GM19023 (cell line): ENCODE measurements around the gene TRIM47.
A peak's percentile ranks its signal among the peaks of the same experiment; 100 is the strongest.

Experiments used
- ATAC-seq: cut with Tn5 transposase; IDR thresholded peaks from one replicate; pipeline ENCODE4 v1.9.1; 2021; ENCODE audit warnings: mild to moderate bottlenecking, moderate library complexity; ENCODE audit not compliant: unreplicated experiment

Gene TRIM47

DNA sequence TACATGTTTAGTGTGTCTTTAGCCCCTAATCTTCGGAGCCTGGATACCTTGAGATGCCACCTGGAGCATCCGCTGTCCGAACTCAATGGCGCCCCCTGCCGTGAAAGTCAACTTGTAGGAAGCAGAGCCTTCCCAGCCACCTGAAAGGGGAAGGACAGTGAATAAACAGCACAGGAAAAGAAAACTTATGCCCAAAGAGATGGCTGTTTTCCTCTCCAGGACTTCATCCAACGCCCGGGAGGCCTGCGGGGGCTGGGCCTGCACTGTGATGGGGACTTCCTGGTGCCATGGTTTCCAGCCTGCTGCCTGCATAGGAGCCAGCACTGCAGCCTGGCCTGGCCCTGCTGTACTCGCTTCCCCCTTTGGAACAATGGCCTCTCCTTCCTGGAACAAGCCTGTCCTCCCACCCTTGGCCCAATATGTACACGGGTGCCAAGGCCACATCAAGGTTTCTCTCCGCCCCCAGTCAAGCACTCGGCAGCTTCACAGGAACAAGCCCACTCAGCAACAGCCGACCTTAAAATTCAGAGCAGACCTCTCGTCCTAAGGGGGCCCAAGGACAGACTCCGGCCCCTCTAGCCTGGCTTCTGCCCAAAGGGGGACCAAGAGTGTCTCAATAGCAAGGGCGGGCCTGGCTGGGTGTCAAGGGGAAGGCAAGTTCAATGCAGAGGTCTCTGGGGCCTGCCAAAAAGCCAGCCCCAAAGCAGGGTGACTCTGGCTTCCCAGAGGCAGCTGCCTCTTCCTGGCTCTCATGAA, 29.7 kb downstream of the TRIM47 start:
- no peak for ATAC-seq

- ATAC-seq, result no peak
Observed at GRCh38 chr17:75847614-75848522, 30.5 kb downstream of the TRIM47 start.

- no peak for ATAC-seq
Observed at GRCh38 chr17:75846692-75847613, 31.4 kb downstream of the TRIM47 start.

GRCh38 chr17:75845933-75846691, 32.3 kb downstream of the TRIM47 start:
- no peak for ATAC-seq

DNA sequence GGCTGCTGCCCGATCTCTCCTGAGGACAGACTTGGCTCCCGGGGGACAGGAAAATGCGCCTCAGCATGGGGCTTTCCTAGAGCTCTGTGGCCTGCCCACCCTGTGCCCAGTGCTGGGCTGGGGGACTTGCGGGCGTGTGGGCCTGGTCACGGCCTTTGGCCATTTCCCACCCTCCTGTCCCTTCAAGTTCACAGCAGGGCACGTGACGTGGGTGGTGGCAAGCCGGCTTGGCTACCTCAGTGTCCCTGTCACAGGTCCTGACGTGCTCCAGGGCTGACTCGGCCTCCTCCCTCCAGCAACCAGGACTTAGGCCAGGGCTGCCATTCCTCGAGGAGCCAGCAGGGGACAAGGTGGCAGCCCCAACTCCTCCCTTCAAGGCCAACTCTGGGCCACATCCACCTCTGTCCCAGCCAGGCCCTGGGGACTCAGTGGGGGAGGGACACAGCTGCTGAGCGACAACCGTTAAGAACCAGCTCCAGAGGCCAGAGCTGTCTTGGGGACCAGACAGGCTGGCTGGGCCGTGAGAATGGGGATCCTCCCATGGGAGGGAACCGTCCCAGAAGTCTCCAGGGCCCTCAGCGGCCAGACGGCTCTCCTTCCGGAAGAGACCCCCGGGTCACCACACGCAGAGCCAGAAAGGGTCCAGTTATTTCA, 33.2 kb downstream of the TRIM47 start:
- ATAC-seq, result peak; percentile 59

GRCh38 chr17:75844530-75845057, 33.8 kb downstream of the TRIM47 start:
- ATAC-seq, result peak; percentile 14

- ATAC-seq, result no peak
Observed at GRCh38 chr17:75843577-75844529, 34.5 kb downstream of the TRIM47 start, which contains the start of gene UNC13D. Gene UNC13D (minus strand): TSS chr17:75844404. CDS start chr17:75844337, 67 bp downstream.

DNA sequence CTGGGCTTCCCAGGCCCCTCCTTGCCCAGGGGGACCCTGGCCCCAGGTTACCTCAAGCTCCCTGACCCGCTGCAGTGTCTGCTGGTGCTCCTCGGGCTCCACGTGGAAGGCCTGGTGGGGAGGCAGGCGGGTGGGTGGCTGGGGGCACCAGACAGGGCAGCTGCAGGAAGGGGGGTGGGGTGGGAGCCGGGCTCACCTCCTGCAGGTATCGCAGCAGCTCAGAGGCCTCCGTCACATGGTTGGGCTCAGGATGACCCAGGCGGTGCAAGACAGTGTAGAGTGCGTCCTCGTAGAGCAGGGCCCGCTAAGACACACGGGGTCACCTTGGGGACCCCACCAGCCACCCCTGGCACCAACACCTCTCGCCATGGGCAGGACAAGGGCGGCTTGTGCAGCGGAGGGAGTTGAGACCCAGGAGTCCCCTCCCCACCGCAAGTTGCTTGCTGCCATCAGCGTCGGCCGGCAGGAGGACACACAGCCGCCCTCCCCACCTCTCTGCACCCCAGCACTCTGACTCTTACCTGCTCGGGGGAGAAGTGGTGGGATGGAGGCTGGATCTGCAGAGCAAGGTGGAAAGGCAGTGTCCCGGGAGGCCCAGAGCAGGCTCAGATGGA, 35.3 kb downstream of the TRIM47 start:
- ATAC-seq, result no peak

GRCh38 chr17:75842411-75842810, 36.0 kb downstream of the TRIM47 start:
- no peak for ATAC-seq

DNA sequence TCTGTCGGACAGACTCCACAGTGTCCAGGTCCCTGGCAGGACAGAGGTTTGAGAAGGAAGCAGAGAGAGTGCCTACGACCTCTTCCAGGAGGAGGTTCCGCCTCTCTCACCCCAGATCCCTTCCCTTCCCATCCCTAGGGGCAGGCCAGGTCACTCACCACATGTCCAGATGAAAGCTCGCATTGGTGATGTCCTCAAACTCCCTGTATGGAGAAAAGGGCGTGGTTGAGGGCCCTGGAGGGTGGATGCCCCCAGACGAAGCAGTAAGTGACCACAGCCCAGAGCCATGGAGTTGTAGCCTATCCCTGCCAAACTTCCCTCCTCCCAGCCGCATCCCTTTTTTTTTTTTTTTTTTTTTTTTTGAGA, 37.6 kb downstream of the TRIM47 start:
- ATAC-seq, result no peak

GRCh38 chr17:75839942-75840798, 38.2 kb downstream of the TRIM47 start:
- no peak for ATAC-seq

GRCh38 chr17:75838410-75838809, 40.0 kb downstream of the TRIM47 start:
- no peak for ATAC-seq

DNA sequence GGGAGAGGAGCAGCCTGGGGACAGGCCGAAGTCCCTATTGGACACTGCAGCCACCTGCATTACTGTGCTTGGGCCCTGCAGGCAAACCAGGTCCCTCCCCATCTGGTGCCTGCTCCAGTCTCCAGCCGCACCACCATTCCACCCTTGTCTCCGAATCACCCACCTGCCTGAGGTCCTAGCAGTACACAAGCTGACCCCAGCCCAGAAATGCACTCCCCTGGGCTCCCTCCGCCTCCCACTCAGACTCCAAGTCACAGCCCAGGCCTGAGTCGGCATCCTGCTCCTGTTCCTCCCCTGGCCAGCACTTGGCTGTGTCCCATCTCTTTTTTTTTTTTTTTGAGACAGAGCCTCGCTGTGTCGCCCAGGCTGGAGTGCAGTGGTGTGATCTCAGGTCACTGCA, 40.5 kb downstream of the TRIM47 start:
- ATAC-seq, result no peak

GRCh38 chr17:75836605-75837004, 41.8 kb downstream of the TRIM47 start:
- no peak for ATAC-seq

- no peak for ATAC-seq
Observed at GRCh38 chr17:75835654-75835987, 42.8 kb downstream of the TRIM47 start.

DNA sequence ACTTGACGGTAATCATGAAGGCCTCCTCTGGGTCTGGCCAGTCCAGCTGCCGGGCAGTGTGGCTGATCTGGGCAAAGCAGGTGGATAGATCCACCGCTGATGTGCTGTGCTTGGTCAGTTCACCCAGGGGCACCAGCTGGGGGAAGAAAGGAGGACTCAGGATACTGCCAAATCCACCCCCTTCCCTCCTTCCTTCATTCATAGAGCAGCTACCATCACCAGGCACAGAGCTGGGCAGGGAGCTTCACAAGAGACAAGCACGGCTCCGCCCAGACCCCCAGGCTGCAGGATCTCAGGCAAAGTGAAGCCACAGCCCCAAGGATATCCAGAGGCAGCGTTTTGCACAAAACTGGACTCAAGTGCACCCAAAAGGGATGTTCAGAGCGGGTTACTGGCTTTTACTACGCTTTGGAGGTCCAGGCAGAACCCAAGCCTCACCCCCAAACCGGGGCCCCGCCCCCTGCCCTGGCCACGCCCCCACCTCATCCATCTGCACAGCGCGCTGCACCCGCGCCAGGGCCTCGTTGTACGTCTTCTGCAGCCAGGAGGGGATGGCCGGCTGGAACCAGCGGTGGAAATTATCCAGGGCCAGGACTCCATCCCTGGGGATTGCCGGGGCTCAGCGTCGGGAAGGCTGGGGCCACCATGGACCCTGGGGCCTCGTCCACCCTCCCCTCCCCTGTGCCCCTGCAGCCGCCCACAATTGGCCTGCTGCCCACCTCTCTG, 43.3 kb downstream of the TRIM47 start:
- ATAC-seq, result no peak
